Peyer's patch (tissue), 4 donors: ENCODE data around the gene SLC22A7. TPM values are rescaled to one million over a fixed set of nuclear protein-coding genes. Genes with fewer than 3 reads are reported as not detected.

Experiments
- DNase-seq, 3 donors: peaks; one replicate each; pipeline ENCODE4 v3.0.0-alpha.2; 2017 to 2019
- H3K27ac ChIP-seq, 4 donors: fragments of 200-600 bp; sonication (generic); one replicate each; pipeline ENCODE4 v1.5.1; 2016 to 2019
- H3K27me3 ChIP-seq, 2 donors: fragments of 200-600 bp; sonication (generic); one replicate each; pipeline ENCODE4 v1.5.1; 2019
- H3K36me3 ChIP-seq, 3 donors: fragments of 200-600 bp; sonication (generic); one replicate each; pipeline ENCODE4 v1.5.1; 2016 to 2019
- H3K4me1 ChIP-seq, 4 donors: fragments of 200-600 bp; sonication (generic); one replicate each; pipeline ENCODE4 v1.5.1; 2016 to 2019
- H3K4me3 ChIP-seq, 4 donors: fragments of 200-600 bp; sonication (generic); 1 replicate in 3 of 4; 2 replicates in 1 of 4; pipeline ENCODE4 v1.5.1; 2016 to 2019; ENCODE audit warnings: mild to moderate bottlenecking in 1 of 4
- H3K9me3 ChIP-seq, 4 donors: fragments of 200-600 bp; sonication (generic); one replicate each; pipeline ENCODE4 v1.5.1; 2016 to 2019; ENCODE audit warnings: mild to moderate bottlenecking in 1 of 4
- CTCF ChIP-seq, 6 experiments: fragments of 450-650 bp in 4 of 6; fragments of 200-600 bp in 2 of 6; sonication (generic) in 1 of 6; IDR thresholded peaks; one replicate each; pipeline ENCODE4 v1.5.1; 2017 to 2019; ENCODE audit warnings: antibody characterized with exemption in 6 of 6, mild to moderate bottlenecking in 3 of 6, moderate library complexity in 1 of 6
- POLR2A ChIP-seq, 2 donors: fragments of 450-650 bp; IDR thresholded peaks; one replicate each; pipeline ENCODE4 v1.5.1; 2017; ENCODE audit warnings: antibody characterized with exemption in 2 of 2, mild to moderate bottlenecking in 2 of 2, moderate library complexity in 2 of 2
- total RNA-seq, 4 donors: library from RNA; depleted of rRNA; stranded (reverse); fragments of >200 nt; gene quantifications; one replicate each; pipeline ENCODE4 v1.1.0, GENCODE V29; 2016

SLC22A7 gene
- total RNA-seq, 4 donors from 2014 or later: 0.80 TPM; not detected in 3

DNA sequence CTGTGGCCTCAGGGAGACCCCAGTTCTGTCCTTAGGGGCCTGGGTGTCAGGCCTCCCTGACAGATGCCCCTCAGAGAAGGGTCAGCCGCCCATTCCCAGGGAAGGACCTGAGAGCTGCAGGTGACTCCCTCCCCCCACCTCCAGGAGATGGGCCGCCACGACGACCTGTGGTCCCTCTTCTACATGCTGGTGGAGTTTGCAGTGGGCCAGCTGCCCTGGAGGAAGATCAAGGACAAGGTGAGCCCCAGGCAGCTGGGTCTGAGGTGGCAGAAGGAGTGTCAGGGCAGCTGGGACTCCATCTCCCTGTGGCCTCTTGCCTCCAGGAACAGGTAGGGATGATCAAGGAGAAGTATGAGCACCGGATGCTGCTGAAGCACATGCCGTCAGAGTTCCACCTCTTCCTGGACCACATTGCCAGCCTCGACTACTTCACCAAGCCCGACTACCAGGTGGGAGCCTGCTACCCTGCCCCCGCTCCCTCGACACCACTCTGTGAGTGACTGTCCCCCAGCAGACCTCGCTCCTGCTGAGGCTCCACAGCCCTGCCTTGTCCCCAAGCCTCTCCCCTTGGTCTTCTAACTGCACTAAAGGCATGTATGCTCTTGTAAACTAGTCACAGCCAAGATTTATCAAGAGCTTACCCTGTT is 42.5 kb upstream of the SLC22A7 start:
- no peak for DNase-seq
- no peaks in the 10 kb centered on the region for H3K9me3 ChIP-seq
- H3K4me3 ChIP-seq: no peak overlapping the region
- TF ChIP-seq POLR2A (IDR thresholded peaks at IDR 0.05) (no peak), CTCF (IDR thresholded peaks at IDR 0.05) (no peak)
- H3K27ac ChIP-seq: no peak overlapping the region
- H3K36me3 ChIP-seq: no peaks in the 10 kb centered on the region
- no peaks in the 10 kb centered on the region for H3K27me3 ChIP-seq
- no peaks in the 10 kb centered on the region for H3K4me1 ChIP-seq

- no peak overlapping the region for H3K27ac ChIP-seq
- H3K27me3 ChIP-seq: no peaks in the 10 kb centered on the region
- no peak overlapping the region for H3K4me3 ChIP-seq
- no peaks in the 10 kb centered on the region for H3K4me1 ChIP-seq
- no peaks in the 10 kb centered on the region for H3K9me3 ChIP-seq
- no peaks in the 10 kb centered on the region for H3K36me3 ChIP-seq
- DNase-seq: no peak
- TF ChIP-seq CTCF (IDR thresholded peaks at IDR 0.05) (no peak), POLR2A (IDR thresholded peaks at IDR 0.05) (no peak)
Measured at GRCh38 chr6:43256670-43257366, 41.2 kb upstream of the SLC22A7 start.

DNA sequence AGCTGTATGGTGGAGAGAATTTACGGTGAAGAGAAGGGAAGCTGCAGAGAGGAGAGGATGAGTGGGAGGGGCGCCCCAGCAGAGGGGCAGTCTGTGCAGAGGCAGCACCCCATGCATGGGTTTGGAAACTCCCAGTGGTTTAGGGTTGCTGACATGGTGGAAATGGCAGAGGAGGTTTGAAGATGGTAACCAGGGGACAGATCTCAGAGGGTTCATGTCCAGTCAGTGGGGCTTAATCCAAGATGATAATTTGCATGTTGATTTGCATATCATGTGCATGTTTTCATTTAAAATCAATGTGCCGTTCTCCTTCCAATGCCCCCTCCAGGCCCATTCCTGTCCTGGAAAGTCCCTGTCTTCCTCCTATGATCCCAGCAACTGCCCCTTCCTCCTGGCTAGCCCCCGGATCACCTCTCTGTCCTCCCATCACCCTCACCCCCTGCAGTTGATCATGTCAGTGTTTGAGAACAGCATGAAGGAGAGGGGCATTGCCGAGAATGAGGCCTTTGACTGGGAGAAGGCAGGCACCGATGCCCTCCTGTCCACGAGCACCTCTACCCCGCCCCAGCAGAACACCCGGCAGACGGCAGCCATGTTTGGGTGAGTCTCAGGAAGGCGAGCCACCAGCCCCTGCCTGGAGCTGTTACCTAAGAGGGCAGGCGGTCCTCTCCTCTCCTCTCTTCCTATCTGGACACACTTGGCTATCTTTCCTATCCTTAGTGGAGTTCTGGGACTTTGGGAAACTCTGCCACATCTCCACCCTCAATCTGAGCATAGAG is 40.5 kb upstream of the SLC22A7 start:
- TF ChIP-seq CTCF (IDR thresholded peaks at IDR 0.05) (no peak), POLR2A (IDR thresholded peaks at IDR 0.05) (no peak)

GRCh38 chr6:43258180-43258579 is 39.9 kb upstream of the SLC22A7 start:
- H3K4me3 ChIP-seq: no peak overlapping the region
- no peaks in the 10 kb centered on the region for H3K4me1 ChIP-seq
- H3K9me3 ChIP-seq: no peaks in the 10 kb centered on the region
- DNase-seq: no peak
- no peak for TF ChIP-seq POLR2A (IDR thresholded peaks at IDR 0.05)
- no peak for TF ChIP-seq CTCF (IDR thresholded peaks at IDR 0.05)
- no peak overlapping the region for H3K27ac ChIP-seq
- H3K27me3 ChIP-seq: no peaks in the 10 kb centered on the region
- H3K36me3 ChIP-seq: no peaks in the 10 kb centered on the region

More for the DNA sequence above, 40.5 kb upstream of the SLC22A7 start:
- Histone ChIP-seq H3K9me3 (no peaks in the 10 kb centered on the region), H3K4me1 (no peaks in the 10 kb centered on the region), H3K36me3 (no peaks in the 10 kb centered on the region), H3K27ac (no peak overlapping the region), H3K27me3 (no peaks in the 10 kb centered on the region), H3K4me3 (no peak overlapping the region)
- DNase-seq: no peak

DNA sequence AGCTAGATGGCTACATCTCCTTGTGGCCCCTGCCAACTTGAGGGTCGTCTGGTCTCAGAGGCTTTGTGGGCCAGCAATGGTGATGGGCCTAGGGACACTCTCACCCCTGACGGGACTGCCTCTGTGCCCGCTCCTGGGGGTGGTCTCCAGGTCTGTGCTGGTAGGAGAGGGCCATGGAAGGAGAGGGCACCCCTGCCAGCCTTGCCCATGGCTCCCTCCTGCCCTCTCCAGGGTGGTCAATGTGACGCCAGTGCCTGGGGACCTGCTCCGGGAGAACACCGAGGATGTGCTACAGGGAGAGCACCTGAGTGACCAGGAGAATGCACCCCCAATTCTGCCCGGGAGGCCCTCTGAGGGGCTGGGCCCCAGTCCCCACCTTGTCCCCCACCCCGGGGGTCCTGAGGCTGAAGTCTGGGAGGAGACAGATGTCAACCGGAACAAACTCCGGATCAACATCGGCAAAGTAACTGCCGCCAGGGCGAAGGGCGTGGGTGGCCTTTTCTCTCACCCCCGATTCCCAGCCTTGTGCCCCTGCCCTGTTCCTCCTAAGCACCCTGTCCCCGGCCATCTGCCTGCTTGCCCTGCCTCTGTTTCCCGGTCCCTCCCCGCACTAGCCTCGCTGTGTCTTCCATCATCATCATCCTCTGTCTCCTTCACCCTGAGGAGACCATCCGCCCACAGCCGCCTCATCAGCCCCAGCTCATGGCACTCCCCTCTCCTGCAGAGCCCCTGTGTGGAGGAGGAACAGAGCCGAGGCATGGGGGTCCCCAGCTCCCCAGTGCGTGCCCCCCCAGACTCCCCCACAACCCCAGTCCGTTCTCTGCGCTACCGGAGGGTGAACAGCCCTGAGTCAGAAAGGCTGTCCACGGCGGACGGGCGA is 39.0 kb upstream of the SLC22A7 start:
- H3K9me3 ChIP-seq: no peaks in the 10 kb centered on the region
- H3K4me3 ChIP-seq: no peak overlapping the region
- no peak overlapping the region for H3K27ac ChIP-seq
- H3K4me1 ChIP-seq: no peaks in the 10 kb centered on the region
- TF ChIP-seq CTCF (IDR thresholded peaks at IDR 0.05) (no peak), POLR2A (IDR thresholded peaks at IDR 0.05) (no peak)
- no peak for DNase-seq
- H3K36me3 ChIP-seq: no peaks in the 10 kb centered on the region
- H3K27me3 ChIP-seq: no peaks in the 10 kb centered on the region
